ENCODE data around the gene DHRS2.
A peak's percentile ranks its signal among the peaks of the same experiment; 100 is the strongest.
"Not testable (repeated sequence)": the region's sequence is repeated elsewhere in the genome, so short reads cannot be mapped to it uniquely, and the experiment has no call there.

Gene DHRS2

DNA sequence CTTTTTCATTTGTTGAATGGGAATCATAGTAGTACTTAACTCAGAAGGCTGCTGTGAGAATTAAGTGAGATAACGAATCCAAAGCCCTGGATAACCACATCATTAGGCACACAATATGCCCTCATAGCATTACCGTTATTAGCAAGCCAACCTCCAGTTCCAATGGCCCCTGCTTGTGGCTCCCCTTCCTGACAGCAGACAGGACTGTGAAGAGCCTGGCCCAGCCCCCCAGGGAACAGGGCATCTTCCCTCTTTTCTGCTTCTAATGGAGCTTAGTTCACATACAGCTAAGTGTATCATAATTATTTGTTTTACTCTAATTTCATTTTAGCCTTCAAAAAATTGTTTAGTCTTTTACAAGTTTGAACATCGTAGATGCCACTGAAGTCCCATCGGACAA lies 39.7 kb downstream of the DHRS2 start:
- no peaks in the 10 kb centered on the region for H3K36me3 Mint-ChIP-seq (ENCODE audit: low read depth)
- no peak overlapping the region for H3K4me3 Mint-ChIP-seq
- H3K4me1 Mint-ChIP-seq = no peaks in the 10 kb centered on the region
- TF ChIP-seq, protein P1, sequence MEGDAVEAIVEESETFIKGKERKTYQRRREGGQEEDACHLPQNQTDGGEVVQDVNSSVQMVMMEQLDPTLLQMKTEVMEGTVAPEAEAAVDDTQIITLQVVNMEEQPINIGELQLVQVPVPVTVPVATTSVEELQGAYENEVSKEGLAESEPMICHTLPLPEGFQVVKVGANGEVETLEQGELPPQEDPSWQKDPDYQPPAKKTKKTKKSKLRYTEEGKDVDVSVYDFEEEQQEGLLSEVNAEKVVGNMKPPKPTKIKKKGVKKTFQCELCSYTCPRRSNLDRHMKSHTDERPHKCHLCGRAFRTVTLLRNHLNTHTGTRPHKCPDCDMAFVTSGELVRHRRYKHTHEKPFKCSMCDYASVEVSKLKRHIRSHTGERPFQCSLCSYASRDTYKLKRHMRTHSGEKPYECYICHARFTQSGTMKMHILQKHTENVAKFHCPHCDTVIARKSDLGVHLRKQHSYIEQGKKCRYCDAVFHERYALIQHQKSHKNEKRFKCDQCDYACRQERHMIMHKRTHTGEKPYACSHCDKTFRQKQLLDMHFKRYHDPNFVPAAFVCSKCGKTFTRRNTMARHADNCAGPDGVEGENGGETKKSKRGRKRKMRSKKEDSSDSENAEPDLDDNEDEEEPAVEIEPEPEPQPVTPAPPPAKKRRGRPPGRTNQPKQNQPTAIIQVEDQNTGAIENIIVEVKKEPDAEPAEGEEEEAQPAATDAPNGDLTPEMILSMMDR (IDR thresholded peaks at IDR 0.05; ENCODE audit: unreplicated experiment in 3 of 3) = no peak
- peaks cover 3% of the 10 kb centered on the region for H3K9me3 Mint-ChIP-seq
- H3K27ac Mint-ChIP-seq = no peak overlapping the region
- H3K27me3 Mint-ChIP-seq (ENCODE audit: low read depth) = peaks cover 30% of the 10 kb centered on the region

DNA sequence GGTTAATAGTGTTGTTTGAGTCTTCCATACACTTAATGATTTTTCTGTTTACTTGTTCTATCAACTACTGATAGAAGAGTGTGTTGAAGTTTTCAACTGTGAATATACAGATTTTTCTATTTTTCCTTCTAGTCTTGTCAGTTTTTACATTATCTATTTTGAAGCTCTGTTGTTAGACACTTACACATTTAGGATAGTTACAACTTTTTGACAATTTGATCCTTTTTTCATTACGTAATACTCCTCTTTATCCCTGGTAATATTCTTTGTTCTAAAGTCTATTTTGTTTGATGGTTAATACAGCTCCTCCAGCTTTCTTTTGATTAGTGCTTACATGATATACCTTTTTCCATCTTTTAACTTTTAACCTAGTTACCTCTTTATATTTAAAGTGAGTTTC lies 45.2 kb downstream of the DHRS2 start:
- no peaks in the 10 kb centered on the region for H3K9me3 Mint-ChIP-seq
- H3K4me3 Mint-ChIP-seq = no peak overlapping the region
- H3K27me3 Mint-ChIP-seq (ENCODE audit: low read depth) = peaks cover 15% of the 10 kb centered on the region
- H3K36me3 Mint-ChIP-seq (ENCODE audit: low read depth) = no peaks in the 10 kb centered on the region
- TF ChIP-seq, protein P1 (IDR thresholded peaks at IDR 0.05; ENCODE audit: unreplicated experiment in 3 of 3) = no peak
- no peak overlapping the region for H3K27ac Mint-ChIP-seq
- no peaks in the 10 kb centered on the region for H3K4me1 Mint-ChIP-seq

DNA sequence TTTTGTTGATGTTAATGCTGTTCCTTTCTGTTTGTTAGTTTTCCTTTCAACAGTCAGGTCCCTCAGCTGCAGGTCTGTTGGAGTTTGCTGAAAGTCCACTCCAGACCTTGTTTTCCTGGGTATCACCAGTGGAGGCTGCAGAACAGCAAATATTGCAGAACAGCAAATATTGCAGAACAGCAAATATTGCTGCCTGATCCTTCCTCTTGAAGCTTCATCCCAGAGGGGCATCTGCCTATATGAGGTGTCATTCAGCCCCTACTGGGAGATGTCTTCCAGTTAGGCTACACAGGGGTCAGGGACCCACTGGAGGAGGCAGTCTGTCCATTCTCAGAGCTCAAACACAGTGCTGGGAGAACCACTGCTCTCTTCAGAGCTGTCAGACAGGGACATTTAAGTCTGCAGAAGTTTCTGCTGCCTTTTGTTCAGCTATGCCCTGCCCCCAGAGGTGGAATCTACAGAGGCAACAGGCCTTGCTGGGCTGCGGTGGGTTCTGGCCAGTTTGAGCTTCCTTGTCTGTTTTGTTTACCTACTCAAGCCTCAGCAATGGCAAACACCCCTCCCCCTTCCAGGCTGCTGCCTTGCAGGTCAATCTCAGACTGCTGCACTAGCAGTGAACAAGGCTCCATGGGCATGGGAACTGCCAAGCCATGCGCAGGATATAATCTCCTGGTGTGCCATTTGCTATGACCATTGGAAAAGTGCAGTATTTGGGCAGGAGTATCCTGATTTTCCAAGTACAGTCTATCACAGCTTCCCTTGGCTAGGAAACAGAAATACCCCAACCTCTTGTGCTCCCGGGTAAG lies 53.7 kb downstream of the DHRS2 start:
- H3K36me3 Mint-ChIP-seq (ENCODE audit: low read depth); H3K4me3 Mint-ChIP-seq; H3K4me1 Mint-ChIP-seq; H3K9me3 Mint-ChIP-seq; H3K27ac Mint-ChIP-seq; H3K27me3 Mint-ChIP-seq (ENCODE audit: low read depth): not testable (repeated sequence)

DNA sequence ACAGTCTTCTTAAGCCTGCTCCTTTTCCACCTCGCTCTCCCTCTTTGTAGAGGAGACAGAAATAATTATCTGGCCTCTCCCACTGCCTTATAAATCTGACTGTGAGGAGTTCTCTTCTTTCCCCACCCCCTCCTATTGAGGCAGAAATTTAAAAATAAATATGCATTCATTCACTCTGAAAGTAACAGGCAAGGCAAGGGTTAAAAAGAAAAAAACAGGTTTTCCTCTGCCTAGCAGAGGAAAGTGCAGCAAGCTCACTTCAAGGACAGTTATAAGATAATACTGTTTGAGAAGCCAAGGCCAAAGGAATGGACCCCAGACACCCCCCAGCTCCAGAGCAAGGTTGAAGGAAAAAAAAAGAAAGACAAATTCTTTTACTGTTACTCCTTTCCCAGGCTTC lies 56.3 kb downstream of the DHRS2 start:
- Mint-ChIP-seq H3K27me3 (ENCODE audit: low read depth) (peaks cover 5% of the 10 kb centered on the region), H3K4me1 (peaks cover 4% of the 10 kb centered on the region), H3K27ac (peak overlapping the region in 1 of 3 experiments; percentile 18), H3K4me3 (no peak overlapping the region), H3K9me3 (peaks cover 7% of the 10 kb centered on the region), H3K36me3 (ENCODE audit: low read depth) (no peaks in the 10 kb centered on the region)
- TF ChIP-seq, protein P1 (IDR thresholded peaks at IDR 0.05; ENCODE audit: unreplicated experiment in 3 of 3) = no peak

DNA sequence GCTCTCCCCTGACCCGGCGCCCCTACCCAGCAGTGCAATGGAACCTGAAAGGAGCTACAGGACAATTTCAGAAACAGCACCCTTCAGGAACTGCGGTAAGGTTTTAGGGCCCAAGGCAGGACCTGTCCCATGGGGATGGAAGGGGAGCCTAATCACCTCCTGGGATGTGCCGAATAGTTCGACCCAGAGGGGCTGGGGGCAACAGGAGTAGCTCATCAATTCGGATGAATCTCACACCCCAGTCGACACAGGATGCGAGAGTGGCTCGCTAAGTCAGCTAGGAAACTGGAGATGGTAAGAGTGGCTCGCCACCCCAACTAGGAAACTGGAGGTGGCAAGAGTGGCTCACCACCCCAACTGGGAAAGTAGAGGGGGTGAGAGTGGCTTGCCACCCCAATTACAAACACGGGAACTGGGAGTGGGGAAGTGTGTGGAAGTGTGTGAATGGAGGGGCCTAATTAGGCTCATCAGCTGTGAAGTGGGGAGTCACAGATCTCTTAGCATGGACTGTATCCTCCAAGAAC lies 57.1 kb downstream of the DHRS2 start:
- Mint-ChIP-seq H3K4me1 (peaks cover 4% of the 10 kb centered on the region), H3K27ac (no peak overlapping the region), H3K36me3 (ENCODE audit: low read depth) (no peaks in the 10 kb centered on the region), H3K9me3 (peaks cover 7% of the 10 kb centered on the region), H3K4me3 (no peak overlapping the region), H3K27me3 (ENCODE audit: low read depth) (peaks cover 5% of the 10 kb centered on the region)
- TF ChIP-seq, protein P1 (IDR thresholded peaks at IDR 0.05; ENCODE audit: unreplicated experiment in 3 of 3) = no peak

DNA sequence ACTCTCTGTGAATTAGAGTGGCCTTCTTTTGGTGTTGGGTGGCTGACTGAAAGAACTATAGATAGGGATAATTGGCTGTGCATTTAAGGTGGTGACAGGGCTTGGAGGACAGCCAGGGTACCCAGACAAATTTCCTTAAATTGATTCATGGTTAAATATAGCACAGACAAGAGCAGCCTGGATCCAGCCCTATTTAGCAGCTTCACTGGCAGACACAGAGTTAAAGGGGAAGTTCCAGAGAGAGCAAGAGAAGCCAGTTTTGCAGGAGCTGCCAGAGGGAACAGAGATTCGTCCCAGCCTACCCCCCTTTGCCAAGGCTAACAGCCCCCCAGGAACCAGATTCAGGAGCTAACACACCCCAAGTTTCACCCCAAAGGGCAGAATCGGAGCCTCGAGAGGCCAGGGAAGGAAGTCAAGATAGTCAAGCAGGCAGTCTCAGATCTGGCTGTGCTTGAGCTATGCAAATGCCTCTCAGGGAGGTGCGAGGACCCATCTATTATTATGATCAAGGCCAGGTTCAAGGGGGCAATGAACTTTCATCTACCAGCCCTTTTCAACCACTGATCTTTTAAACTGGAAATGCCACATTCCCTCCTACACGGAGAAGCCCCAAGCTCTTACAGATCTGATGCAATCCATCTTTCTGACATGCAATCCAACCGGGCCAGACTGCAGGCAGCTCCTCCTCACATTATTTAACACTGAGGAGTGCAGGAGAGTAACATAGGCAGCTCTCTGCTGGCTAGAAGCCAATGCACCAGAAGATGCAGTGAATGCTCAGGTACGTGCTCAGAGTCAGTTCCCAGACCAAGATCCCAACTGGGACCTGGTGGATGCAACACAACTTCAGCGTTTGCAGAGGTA lies 58.2 kb downstream of the DHRS2 start:
- peaks cover 4% of the 10 kb centered on the region for H3K4me1 Mint-ChIP-seq
- peaks cover 5% of the 10 kb centered on the region for H3K27me3 Mint-ChIP-seq (ENCODE audit: low read depth)
- no peak overlapping the region for H3K27ac Mint-ChIP-seq
- TF ChIP-seq, protein P1 (IDR thresholded peaks at IDR 0.05; ENCODE audit: unreplicated experiment in 3 of 3) = no peak
- peaks cover 7% of the 10 kb centered on the region for H3K9me3 Mint-ChIP-seq
- H3K4me3 Mint-ChIP-seq = no peak overlapping the region
- H3K36me3 Mint-ChIP-seq (ENCODE audit: low read depth) = no peaks in the 10 kb centered on the region

Data from nephron (organoid).